Mucosa of stomach (tissue), 1 donor: ENCODE results near the gene ANKRD37.
A peak's percentile ranks its signal among the peaks of the same experiment; 100 is the strongest.

Experiments used
- H3K27me3 ChIP-seq: one replicate; pipeline ENCODE4 v1.7.0; 2013; ENCODE audit warnings: mild to moderate bottlenecking, low read length; ENCODE audit not compliant: control insufficient read depth, insufficient read depth
- H3K36me3 ChIP-seq: one replicate; pipeline ENCODE4 v1.7.0; 2013; ENCODE audit warnings: low read length; ENCODE audit not compliant: control insufficient read depth, insufficient read depth
- H3K4me1 ChIP-seq: one replicate; pipeline ENCODE4 v1.7.0; 2013; ENCODE audit warnings: mild to moderate bottlenecking, low read length; ENCODE audit not compliant: control insufficient read depth, insufficient read depth
- H3K4me3 ChIP-seq: one replicate; pipeline ENCODE4 v1.7.0; 2013; ENCODE audit warnings: low read length
- H3K9ac ChIP-seq: one replicate; pipeline ENCODE4 v1.7.0; 2013; ENCODE audit warnings: mild to moderate bottlenecking, low read length, moderate library complexity
- H3K9me3 ChIP-seq: one replicate; pipeline ENCODE4 v1.7.0; 2013; ENCODE audit warnings: mild to moderate bottlenecking, low read length, moderate library complexity; ENCODE audit not compliant: control insufficient read depth
- donor health status: Pancreatic carcinoma.

Gene ANKRD37

GRCh38 chr4:185404031-185404430 lies 7.4 kb downstream of the ANKRD37 start:
- Histone ChIP-seq H3K9ac (no peak overlapping the region), H3K4me3 (no peak overlapping the region), H3K36me3 (no peaks in the 10 kb centered on the region), H3K27me3 (no peaks in the 10 kb centered on the region), H3K4me1 (peaks cover 7% of the 10 kb centered on the region), H3K9me3 (no peaks in the 10 kb centered on the region)

- Histone ChIP-seq H3K9ac (no peak overlapping the region), H3K27me3 (no peaks in the 10 kb centered on the region), H3K4me1 (no peaks in the 10 kb centered on the region), H3K9me3 (no peaks in the 10 kb centered on the region), H3K36me3 (no peaks in the 10 kb centered on the region), H3K4me3 (no peak overlapping the region)
These were observed 8.8 kb downstream of the ANKRD37 start for GRCh38 chr4:185405296-185405999.

GRCh38 chr4:185408432-185408831 lies 11.8 kb downstream of the ANKRD37 start:
- H3K4me1 ChIP-seq, result no peaks in the 10 kb centered on the region
- H3K36me3 ChIP-seq, result no peaks in the 10 kb centered on the region
- no peak overlapping the region for H3K4me3 ChIP-seq
- H3K9ac ChIP-seq, result no peak overlapping the region
- H3K27me3 ChIP-seq, result no peaks in the 10 kb centered on the region
- no peaks in the 10 kb centered on the region for H3K9me3 ChIP-seq

- H3K36me3 ChIP-seq, result peaks cover 2% of the 10 kb centered on the region
These were observed 15.2 kb downstream of the ANKRD37 start for GRCh38 chr4:185411849-185412248.

GRCh38 chr4:185412412-185412811 lies 15.8 kb downstream of the ANKRD37 start:
- H3K36me3 ChIP-seq, result peaks cover 4% of the 10 kb centered on the region
- no peaks in the 10 kb centered on the region for H3K4me1 ChIP-seq
- no peaks in the 10 kb centered on the region for H3K9me3 ChIP-seq
- H3K9ac ChIP-seq, result no peak overlapping the region
- no peak overlapping the region for H3K4me3 ChIP-seq
- no peaks in the 10 kb centered on the region for H3K27me3 ChIP-seq

More at GRCh38 chr4:185411849-185412248, 15.2 kb downstream of the ANKRD37 start:
- no peak overlapping the region for H3K4me3 ChIP-seq
- no peaks in the 10 kb centered on the region for H3K4me1 ChIP-seq
- H3K9ac ChIP-seq, result no peak overlapping the region
- no peaks in the 10 kb centered on the region for H3K27me3 ChIP-seq
- H3K9me3 ChIP-seq, result no peaks in the 10 kb centered on the region

GRCh38 chr4:185416955-185417354 lies 20.3 kb downstream of the ANKRD37 start:
- Histone ChIP-seq H3K27me3 (no peaks in the 10 kb centered on the region), H3K9ac (no peak overlapping the region), H3K9me3 (no peaks in the 10 kb centered on the region), H3K4me1 (no peaks in the 10 kb centered on the region), H3K36me3 (peaks cover 4% of the 10 kb centered on the region), H3K4me3 (no peak overlapping the region)

- Histone ChIP-seq H3K27me3 (no peaks in the 10 kb centered on the region), H3K4me3 (no peak overlapping the region), H3K9ac (no peak overlapping the region), H3K36me3 (peaks cover 4% of the 10 kb centered on the region), H3K9me3 (no peaks in the 10 kb centered on the region), H3K4me1 (peaks cover 11% of the 10 kb centered on the region)
These were observed 24.9 kb downstream of the ANKRD37 start for GRCh38 chr4:185421366-185422124.

GRCh38 chr4:185424905-185425646 lies 28.4 kb downstream of the ANKRD37 start:
- Histone ChIP-seq H3K4me3 (peak overlapping the region; percentile 89), H3K27me3 (no peaks in the 10 kb centered on the region), H3K4me1 (peaks cover 11% of the 10 kb centered on the region), H3K36me3 (no peaks in the 10 kb centered on the region), H3K9ac (peak overlapping the region; percentile 89), H3K9me3 (no peaks in the 10 kb centered on the region)

GRCh38 chr4:185425647-185426352 lies 29.2 kb downstream of the ANKRD37 start, which contains the start of gene UFSP2:
TSS of gene UFSP2 (minus strand) at chr4:185425964. CDS start at chr4:185425868, 96 bp downstream.
- H3K9ac ChIP-seq, result peak within 1 kb of the TSS; percentile 89
- H3K4me1 ChIP-seq, result peaks cover 11% of the 10 kb centered on the region
- H3K27me3 ChIP-seq, result no peaks in the 10 kb centered on the region
- H3K36me3 ChIP-seq, result no peaks in the 10 kb centered on the region
- H3K9me3 ChIP-seq, result no peaks in the 10 kb centered on the region
- H3K4me3 ChIP-seq, result peak within 1 kb of the TSS; percentile 89

- Histone ChIP-seq H3K9ac (no peak overlapping the region), H3K9me3 (no peaks in the 10 kb centered on the region), H3K4me3 (no peak overlapping the region), H3K36me3 (no peaks in the 10 kb centered on the region), H3K4me1 (peaks cover 11% of the 10 kb centered on the region), H3K27me3 (no peaks in the 10 kb centered on the region)
These were observed 30.5 kb downstream of the ANKRD37 start for GRCh38 chr4:185426960-185427688.

GRCh38 chr4:185429660-185430059 lies 33.0 kb downstream of the ANKRD37 start:
- no peak overlapping the region for H3K9ac ChIP-seq
- H3K27me3 ChIP-seq, result no peaks in the 10 kb centered on the region
- H3K4me3 ChIP-seq, result no peak overlapping the region
- no peaks in the 10 kb centered on the region for H3K36me3 ChIP-seq
- peaks cover 6% of the 10 kb centered on the region for H3K4me1 ChIP-seq
- no peaks in the 10 kb centered on the region for H3K9me3 ChIP-seq
